NCI-H1417 treated with DMSO at 0.1 percent for 48 hours (cell line): ENCODE data around the gene SMTNL2.

Experiments used
- DNase-seq: peaks from one replicate; lab custom pipeline; 2025; lab: John Stamatoyannopoulos, UW

Gene SMTNL2

DNA sequence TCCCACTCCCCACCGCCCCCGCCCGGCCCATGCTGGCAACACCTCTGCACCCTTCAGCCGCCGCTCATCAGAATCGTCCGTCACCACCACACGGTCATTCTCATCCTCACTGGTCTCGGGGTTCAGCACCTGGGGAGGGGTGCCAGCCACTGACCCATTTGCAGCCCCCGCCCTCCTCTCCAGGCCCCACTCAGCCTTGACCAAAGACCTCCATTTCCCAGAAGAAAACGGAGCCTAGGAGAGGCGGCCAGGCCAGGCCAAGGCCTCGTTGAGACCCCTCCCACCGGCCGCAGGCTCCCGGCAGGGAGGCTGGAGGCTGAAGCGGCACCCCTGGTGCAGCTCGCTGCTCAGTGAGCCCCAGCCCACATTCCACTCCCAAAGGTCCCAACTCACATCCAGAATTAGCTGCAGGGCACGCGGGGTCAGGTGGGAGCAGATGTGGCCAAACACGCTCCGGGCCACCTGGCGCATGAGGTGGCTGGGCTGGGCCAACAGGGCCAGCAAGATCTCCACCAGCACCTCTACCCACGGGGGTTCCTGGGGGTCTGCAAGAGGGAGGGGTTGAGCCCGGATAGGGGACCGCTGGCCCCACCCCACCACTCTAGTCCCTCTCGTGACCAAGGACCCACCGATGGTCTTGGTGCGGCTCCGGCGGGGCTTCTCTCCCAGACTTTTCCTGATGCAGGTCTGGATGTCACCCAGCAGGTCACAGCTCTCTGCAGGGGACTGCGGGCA, 38.9 kb upstream of the SMTNL2 start:
- DNase-seq = no peak

DNA sequence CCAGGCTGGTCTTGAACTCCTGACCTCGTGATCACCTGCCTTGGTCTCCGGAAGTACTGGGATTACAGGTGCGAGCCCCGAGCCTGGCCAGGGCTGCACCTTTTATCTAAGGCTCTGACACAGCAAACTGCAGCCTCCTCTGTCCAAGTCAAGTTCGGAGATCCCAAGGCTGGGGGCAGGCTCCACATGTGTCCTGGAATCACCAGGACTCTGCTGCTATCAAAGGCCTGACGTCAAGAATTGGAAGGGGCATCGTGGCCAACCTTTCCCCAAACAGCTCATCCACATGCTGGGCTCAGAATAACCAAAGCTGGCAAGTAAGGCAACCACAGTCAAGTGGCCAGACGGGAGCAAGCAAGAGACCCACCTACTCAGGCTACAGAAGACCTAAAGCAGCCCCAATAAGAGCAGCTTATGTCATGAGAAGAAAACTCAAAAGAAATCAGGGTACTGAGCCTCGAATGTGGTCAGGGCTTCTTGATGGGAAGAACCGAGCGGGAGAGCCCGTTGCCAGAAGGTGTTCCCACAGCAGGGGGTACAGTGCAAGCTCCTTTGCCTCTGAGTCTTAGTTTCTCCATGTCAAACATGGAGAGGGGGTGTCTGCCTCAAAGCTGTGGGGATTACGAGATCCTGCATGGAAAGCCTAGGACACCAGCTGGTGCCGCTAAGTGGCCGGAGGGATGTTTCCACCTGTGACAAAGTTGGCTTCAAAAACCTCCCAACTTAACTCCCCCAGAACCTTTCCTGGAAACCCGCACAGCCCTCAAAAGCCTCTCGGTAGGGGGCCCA, 37.0 kb upstream of the SMTNL2 start:
- DNase-seq = no peak

DNA sequence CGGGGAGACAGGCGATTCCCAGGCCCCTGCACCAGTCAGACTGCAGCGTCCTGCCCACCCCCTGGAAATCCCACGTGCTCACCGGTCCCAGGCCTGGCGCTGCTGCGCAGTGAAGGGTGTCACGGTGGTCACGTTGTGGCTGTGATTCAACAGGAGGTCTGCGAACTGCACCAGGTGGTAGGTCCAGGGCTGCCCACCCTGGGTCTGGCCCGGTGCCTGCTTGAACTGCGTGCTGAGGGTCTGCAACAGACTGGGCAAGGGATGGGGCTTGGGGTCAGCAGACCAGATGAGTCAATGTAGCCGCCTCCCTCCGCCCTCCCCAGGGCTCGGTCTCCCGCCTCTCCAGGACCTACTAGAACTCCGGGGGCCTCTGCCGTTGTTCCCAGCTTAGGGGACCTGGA, 36.3 kb upstream of the SMTNL2 start:
- DNase-seq = no peak

DNA sequence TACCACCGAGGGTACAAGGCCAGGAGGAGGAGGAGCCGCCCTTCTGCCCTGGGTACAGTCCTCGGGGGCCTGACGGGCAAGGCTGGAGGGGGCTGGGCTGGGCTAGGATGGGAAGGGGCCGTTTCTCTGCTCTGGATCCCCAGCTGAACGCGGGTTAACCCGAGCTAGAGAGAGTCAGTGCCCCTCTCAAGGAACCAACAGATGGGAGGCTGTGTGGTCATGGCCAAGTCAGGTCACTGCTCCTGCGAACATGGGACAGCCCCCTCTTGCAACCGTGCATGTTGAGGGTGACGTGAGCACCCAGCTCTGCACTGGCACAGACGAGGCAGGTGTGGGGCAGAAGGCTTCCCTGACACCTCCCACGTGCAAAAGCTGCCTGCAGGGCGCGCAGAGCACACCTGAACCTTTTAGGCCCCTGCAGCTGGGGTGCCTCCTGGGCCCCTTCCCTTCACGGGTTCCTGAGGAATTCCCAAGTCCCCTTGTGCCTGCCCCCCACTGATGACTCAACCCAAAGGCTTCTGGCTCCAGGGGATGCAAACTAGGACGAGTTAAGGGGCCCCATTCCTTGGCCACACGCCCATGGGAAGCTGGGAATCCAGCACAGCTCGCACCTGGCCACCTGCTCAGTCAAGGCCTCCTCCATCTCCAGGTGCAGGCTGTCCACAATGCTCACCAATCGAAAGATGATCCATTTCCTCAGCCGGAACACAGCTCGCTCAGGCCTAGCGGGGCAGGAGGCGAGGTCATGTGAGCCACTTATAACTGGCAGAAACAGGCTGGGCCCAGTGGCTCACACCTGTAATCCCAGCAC, 35.4 kb upstream of the SMTNL2 start:
- no peak for DNase-seq

DNA sequence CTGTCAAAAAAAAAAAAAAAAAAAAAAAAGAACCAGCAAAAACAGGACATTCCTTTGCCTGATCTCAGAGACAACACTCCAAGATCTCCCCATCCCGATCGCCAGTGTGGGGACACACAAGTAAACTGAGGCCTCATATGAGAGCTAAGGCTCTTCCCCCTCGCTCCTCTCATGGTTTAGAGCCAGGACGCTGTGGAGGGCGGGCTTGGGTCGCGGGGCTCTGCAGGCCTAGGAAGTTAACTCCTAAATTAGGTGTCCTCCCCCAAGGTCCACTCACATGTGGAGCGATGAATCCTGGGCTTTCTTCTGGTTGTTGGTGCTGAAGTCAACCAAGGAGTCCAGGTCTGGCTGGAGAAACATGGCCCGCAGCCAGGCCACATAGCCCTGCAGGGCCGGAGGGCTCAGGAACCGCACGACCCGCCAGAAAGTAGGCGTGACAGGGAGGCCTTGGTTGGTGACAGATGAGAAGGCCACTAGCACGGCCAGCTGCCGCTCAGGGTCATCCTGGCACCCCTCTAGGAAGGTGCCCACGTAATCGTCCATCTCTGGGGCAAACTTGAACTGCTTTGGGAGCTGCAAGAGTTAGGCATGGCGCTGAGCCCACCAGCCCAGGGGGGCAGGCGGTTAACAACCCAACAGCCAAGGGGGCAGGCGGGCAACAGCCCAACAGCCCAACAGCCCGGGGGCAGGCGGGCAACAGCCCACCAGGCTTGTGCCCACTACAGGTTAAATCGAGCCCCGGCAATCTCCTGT, 34.4 kb upstream of the SMTNL2 start:
- no peak for DNase-seq

DNA sequence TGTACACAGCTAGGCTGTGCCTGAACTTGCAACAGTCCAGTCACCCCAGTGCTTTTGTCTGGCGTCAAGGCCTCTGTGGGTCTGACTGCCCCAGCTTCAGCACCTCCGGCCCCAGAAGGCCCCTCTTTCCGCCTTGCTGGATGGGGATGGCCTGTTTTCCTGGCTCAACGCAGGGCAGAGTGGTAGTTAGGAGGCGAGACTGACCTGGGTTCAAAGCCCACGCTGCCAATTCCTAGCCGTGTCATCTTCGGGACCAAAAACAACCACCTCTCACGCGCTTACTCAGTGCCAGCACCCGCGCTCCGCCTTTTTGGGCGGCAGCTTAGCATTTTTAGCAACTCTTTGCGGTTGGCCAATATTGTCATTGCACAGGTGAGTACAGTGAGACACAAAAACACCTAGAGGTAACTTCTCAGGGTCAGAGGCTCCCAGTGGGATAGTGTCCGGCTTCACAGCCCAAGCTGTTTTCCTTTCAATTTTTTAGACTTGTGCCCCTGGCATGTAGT, 33.7 kb upstream of the SMTNL2 start:
- DNase-seq = no peak

DNA sequence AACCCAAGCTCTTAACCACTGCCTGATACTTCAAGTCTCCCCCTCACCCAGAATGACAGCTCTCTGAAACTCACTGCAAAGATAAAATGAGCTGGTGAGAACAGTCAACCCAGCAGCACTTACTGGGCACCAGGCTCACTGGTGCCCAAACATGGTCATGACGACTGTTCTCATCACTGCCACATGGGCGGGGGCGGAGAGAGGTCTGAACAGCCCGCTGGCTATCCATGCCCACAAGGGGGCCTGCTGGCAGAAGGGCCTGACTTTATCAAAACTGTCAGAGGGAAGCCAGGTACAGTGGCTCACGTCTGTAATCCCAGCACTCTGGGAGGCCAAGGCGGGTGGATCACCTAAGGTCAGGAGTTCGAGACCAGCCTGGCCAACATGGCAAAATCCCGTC, 33.2 kb upstream of the SMTNL2 start:
- no peak for DNase-seq

DNA sequence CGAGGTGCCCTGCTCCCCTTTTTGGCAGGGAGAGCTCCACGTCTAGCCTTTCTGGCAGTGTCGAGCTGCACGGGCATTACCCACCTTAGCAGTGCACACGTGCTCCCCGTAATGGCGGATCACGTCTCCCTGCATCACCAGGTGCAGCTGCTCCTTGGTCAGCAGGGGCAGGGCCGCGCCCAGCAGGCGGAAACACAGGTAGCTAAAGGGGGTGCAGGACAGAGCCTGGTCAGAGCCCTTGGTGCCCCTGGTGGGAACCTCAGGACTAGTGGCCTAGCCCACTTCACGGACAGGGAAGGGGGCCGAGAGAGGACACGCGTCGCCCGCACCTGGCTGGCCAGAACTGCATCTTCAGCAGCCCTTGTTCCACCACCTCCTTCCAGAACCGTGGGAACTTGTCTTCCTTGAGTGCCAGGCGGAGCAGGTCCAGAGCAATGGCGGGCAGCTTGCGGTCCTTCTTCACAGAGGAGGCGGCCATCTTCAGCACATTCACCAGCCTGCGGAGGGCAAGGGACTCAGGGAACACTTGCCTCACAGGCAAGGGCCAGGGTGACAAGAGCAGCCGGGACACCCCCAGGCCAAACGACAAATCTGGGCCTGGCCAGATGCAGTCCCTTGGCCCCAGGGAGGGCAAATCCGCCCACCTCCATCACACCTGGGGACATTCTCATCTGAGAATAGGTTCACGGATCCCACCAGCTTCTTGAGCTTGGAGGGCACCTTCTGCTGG, 32.4 kb upstream of the SMTNL2 start:
- no peak for DNase-seq

DNA sequence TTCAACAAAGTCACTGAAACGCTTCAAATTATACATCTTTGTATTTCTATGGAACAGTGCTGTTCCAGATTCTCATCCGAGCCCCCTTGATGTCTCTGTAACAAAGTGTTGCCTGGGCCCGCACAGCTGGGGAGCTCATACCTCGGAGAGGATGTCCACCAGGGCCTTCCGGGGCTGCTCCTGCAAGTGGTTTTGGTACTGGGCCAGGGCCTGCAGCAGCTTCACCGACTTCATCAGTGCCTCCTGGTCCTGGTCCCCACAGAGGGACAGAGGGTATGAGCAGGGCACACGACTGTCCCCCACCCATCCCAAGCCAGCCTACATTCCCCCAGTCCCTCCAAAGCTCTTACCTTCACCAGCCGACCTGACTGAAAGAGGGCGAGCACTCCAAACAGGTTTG, 30.7 kb upstream of the SMTNL2 start:
- DNase-seq = no peak

DNA sequence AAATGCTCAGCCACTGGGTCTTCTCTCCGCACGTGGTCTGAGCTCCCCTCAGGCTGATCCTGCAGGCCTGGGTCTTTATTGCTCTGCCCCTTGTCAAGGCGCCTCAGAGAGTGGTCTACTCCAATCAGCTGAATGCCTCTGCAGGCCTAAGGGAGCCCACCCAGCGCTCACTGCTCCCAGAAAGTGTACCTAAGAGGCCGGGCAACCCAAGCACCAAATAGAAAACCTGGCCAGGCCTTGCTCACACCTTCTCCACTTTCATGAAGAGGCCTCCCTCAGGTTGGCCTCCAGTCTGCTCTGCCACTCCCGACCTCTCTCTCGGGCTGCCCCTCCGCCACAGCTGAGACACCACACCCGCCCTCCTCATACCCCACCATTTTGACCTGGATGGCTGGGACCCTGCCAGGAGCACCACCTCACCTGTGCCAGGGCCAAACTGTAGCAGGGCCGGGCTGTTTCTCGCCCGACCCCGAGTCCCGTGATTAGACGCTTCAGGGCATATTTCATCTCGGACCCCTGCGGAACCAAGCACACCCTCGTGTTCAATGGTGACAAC, 29.8 kb upstream of the SMTNL2 start:
- DNase-seq = no peak

DNA sequence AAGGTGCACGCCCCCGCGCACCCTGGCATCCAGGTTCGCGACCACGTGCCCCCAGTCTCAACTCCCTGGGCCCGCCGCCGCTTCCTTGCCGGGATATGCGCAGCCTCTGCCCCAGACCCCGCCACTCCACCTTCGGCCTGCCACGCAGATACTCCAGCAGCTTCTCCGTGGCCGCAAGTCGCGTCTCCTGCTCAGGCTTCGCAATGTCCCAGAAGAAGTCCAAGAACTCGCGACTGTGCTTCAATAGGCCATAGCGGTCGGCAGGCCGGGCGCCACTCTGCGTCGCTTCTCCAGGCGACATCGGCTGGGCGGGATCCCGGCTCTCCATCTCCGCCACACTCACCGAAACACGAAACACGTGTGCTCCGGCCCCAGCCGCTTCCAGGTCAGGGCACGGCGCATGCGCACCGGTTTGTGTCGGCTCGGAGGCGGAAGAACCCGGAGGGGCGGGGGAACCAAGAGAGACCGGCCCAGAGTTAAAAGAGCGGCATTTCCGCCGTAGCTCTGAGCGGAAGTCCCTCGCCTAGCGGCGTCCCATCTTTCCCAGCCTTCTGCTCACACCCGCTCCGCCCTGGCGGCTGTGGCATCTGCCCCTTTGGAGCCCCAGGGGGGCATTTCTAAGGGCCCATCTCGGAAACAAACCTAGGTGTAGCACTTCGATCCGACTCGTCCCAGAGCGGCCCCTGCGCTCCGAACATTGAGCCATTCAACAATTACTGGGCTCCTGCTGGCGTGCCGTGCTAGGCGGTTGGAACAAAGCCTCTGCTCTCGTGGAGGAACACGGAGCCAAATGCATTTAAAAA, 29.1 kb upstream of the SMTNL2 start, which contains the start of gene MYBBP1A:
TSS of gene MYBBP1A (minus strand) at position 388 of the 803 bp plus-strand sequence. CDS start at position 328, 60 bp downstream.
- DNase-seq = peak; percentile 15

DNA sequence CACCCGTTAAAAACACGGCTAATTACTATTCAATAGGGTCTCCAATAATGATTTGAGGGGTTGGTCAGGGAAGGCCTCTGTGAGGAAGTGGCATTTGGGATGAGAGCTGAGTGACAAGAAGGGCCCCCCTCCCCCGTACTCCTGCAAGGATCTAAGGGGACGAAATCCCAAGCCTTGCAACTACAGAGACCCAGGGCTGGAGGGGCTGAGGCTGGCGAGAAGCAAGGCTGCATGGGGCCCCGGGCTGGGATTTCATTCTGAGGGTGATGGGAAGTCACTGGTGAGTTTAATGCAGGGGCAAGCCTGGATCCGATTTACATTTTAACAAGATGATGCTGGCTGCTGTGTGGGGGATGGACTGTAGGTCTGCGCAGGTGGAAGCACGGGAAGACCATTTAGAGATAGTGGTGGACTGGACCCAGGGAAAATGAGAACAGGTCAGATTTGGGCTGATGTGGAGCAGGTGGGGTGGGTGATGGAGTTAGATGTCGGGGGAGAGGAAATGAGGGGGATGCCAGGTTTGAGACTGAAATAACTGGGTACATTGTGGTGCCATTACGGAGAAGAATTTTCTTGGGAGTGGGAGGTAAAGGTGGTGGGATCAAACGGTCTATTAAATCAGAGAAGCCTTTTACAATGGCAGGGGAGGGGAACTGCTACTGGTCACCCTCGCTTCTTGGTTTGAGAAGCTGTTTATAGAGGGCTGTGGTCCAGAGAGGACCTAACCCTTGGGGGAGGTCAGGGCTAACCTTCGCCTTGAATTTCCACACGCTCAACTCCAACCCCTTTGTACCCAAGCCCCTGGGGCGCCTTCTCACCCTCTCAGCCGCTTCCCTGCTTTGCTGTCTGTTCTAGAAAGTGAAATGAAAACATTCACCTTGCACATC, 28.2 kb upstream of the SMTNL2 start:
- DNase-seq = no peak

DNA sequence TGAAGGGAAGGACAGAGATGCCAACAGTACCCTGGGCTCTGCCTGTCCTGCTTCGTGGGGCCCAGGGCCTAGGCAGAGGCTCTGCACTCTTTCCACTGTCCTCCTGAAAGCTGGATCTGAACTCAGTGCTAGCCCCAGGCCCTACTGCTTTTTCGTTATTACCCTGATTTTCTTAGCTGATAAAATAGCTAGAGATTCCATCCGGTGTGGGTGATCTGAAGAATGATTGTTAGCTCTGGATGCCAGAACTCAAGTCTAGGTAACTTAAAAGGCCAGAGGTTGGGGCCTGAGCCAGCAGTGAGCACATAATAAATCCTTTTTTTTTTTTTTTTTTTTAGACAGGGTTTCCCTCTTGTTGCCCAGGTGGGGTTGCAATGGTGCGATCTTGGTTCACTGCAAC, 27.3 kb upstream of the SMTNL2 start:
- no peak for DNase-seq

DNA sequence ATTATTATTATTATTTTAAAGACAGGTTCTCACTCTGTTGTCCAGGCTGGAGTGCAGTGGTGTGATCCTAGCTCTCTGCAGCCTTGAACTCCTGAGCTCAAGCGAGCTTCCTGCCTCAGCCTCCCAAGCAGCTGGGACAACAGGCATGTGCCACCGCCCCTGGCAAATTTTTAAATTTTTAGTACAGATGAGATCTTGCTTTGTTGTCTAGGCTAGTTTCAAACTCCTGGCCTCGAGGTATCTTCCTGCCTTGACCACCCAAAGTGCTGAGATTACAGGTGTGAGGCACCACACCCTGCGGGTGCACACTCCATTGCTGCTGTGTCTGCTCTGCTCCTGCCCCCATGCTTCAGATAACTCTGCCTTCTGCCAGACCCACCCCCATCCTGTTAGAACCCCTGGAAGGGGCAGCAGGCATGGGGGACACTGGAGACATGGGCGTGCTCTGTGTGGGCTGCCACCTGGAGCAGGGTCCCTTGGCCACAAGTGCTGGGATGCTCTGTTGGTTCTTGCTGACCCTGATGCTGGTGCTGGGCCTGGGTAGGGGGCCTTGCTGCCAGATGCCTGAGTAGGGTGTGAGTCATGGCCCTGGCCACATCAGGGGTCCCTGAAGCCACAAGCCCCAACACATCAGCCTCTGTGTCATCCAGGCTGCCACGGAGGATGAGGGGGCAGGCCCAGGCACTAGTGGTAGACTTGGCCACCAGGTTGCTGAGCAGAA, 26.5 kb upstream of the SMTNL2 start:
- DNase-seq = no peak

DNA sequence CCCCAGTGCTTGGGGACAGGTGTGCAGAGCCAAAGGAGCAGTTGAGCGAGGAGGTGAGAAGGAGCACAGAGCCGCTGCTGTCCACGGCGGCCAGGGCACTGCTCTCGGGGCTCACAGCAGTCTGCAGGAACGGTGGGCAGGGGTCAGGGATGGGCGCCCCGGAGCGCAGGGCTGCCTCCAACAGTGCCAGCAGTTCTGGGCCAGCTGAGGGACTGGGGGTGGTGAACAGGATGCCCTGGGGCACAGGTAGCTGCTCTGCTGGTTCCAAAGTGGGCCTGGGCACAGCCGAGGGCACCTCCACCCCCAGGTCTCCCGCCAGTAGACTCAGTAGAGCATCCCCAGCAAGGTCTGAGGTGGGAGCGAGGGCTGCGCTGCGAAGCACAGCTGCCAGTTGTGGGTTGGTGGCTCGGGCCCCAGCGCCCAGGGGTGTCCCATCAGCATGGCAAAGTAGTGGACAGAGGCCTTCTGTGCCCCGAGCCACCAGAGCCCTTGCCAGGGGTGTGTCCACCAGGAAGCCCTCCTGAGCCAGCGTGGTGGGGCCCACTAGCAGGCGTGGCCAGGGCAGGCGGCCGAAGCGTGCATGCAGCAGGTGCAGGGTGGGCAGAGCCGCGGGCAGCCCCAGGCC, 25.9 kb upstream of the SMTNL2 start:
- DNase-seq = no peak

DNA sequence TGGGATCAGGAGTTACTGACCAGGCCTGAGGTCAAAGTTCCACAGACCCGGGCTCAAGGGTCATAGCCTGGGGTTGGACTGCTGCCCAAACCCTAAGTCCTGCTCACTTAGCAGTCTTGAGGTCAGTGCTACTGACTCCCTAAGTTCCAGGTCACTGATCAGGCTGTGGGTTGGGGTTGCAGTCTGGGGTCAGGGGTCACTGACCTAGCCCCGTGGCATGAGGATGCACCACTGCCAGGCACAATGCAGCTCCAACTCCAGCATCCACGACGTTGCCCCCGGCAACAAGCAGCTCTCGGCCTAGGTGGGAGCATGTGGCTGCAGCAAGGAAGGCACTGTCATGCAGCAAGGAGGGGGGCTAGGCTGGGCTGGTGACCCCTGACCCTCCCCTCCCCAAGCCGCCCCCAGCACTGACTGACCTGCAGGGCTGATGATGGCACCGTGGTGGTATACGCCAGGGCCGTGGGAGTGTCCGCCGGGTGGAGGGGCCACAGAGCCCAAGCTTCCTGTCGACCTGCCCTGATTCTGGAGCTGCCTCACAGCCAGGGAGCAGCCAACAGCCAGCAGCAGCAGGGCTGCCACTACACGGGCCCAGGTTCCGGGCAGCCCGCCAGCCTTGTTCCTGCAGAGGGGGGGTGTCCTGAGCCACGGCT, 25.1 kb upstream of the SMTNL2 start:
- no peak for DNase-seq

DNA sequence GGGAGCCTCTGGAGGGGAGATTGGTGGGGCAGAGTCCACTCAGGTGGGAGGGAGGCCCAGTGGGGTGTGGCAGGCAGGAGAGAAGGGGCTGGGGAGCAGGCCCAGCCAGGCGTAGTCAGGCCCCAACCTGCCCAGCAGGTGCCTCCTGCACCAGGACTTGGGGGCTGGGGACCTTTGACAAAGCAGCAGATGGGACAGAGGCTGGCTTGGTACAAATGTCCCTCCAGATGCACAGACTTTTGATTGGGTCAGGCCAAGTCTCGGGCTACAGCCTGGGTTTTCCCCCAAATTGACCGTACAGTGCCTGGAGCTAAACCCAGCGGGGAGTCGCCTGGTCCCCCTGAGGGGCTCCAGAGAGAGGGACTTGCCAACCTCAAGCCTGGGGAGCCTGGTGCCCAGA, 24.4 kb upstream of the SMTNL2 start:
- no peak for DNase-seq
